Upper lobe of right lung (tissue), 1 donor: ENCODE results near the gene SIGLEC14. TPM values are rescaled to one million over a fixed set of nuclear protein-coding genes. Genes with fewer than 3 reads are reported as not detected.

Experiments
- ATAC-seq: fragments of 200-7000 bp; cut with Tn5 transposase; one replicate; pipeline ENCODE4 v1.9.1; 2020; ENCODE audit warnings: mild to moderate bottlenecking, moderate library complexity
- DNase-seq: peaks from one replicate; pipeline ENCODE4 v3.0.0-alpha.2; 2020
- H3K27ac ChIP-seq: fragments of 200-600 bp; one replicate; pipeline ENCODE4 v1.8.0; 2022
- H3K27me3 ChIP-seq: fragments of 200-600 bp; one replicate; pipeline ENCODE4 v1.8.0; 2022; ENCODE audit warnings: mild to moderate bottlenecking
- H3K36me3 ChIP-seq: fragments of 200-600 bp; one replicate; pipeline ENCODE4 v1.8.0; 2022
- H3K4me1 ChIP-seq: fragments of 200-600 bp; one replicate; pipeline ENCODE4 v1.8.0; 2022
- H3K4me3 ChIP-seq: fragments of 200-600 bp; one replicate; pipeline ENCODE4 v1.8.0; 2022; ENCODE audit warnings: mild to moderate bottlenecking
- H3K9me3 ChIP-seq: fragments of 200-600 bp; one replicate; pipeline ENCODE4 v1.8.0; 2022
- intact Hi-C: fragments of 100-400 bp; cut with DNase I; formaldehyde crosslinking; loops from one replicate; pipeline ENCODE4 v1.11.0; 2022
- microRNA-seq: library from miRNA; unstranded; fragments of <30 nt; microRNA quantifications from one replicate; pipeline ENCODE4 v1.2.0, GENCODE V29; 2020; ENCODE audit warnings: borderline microRNAs expressed
- total RNA-seq: library from RNA; stranded (reverse); fragmentation: NEBNext Ultra II Directional; extraction: Animal tissue kit (Norgen Biotek cat#: 25700); gene quantifications from one replicate; pipeline ENCODE4 v1.2.1, GENCODE V29; 2021
- TF ChIP-seq, protein P1 (sequence below): fragments of 200-600 bp; IDR thresholded peaks from one replicate; pipeline ENCODE4 v1.8.0; 2022; ENCODE audit warnings: antibody characterized with exemption
- donor health status: DM: no; HTN: yes; CAD: no; lungs with severe emphysema.

The SIGLEC14 gene
- total RNA-seq, 1 donor from 2014 or later = 11.8 TPM

DNA sequence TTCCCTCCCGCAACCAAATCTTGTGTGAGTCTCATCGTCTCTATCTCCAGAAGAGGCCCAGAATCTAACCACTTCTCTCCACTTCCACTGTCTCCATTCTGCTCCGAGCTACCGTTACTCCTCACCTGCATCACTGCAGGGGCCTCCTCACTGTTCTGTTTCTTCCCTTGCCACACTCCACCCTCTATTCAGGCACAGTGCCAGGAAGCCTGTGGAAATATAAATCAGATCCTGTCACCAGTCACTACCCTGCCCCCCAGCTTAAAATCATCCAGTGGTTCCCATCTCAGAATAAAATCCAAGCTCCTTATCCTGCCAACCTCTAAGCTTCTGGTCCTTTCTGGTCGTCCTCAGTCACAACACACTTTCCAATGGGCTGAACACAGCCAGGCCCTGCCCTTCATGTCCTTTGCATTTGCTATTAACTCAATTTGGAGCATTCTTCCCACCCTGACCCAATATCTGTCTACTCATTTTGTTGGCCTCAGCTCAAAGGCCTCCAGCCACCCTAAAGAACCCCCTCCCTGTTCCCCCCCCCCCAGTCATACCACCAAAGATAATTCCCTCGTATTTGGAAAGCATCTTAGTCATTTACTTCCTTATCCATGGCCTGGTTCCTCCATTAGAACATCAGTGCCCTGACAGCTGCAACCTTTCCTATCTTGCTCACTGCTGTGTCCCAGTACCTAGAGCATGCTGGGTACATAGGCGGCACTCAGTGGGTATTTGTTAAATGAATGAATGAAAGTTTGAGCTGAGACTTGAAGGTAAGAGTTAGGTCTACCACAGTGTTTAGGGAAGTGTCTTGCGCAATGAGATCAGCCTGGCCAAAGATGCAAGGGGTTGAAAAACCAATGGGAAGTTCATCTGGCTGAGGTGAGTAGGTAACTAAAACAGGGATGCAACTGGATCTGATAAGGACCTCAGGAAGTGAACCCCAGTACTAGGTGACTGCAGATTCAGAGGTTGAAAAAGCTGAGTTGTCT lies 51.1 kb downstream of the SIGLEC14 start:
- peak overlapping the region; percentile 75 for H3K4me3 ChIP-seq
- peaks cover 15% of the 10 kb centered on the region for H3K27me3 ChIP-seq
- no peak for DNase-seq
- intact Hi-C loops = no loop called here
- H3K4me1 ChIP-seq = peaks cover 13% of the 10 kb centered on the region
- H3K9me3 ChIP-seq = no peaks in the 10 kb centered on the region
- H3K27ac ChIP-seq = no peak overlapping the region
- no peak for ATAC-seq
- no peaks in the 10 kb centered on the region for H3K36me3 ChIP-seq
- TF ChIP-seq, protein P1, sequence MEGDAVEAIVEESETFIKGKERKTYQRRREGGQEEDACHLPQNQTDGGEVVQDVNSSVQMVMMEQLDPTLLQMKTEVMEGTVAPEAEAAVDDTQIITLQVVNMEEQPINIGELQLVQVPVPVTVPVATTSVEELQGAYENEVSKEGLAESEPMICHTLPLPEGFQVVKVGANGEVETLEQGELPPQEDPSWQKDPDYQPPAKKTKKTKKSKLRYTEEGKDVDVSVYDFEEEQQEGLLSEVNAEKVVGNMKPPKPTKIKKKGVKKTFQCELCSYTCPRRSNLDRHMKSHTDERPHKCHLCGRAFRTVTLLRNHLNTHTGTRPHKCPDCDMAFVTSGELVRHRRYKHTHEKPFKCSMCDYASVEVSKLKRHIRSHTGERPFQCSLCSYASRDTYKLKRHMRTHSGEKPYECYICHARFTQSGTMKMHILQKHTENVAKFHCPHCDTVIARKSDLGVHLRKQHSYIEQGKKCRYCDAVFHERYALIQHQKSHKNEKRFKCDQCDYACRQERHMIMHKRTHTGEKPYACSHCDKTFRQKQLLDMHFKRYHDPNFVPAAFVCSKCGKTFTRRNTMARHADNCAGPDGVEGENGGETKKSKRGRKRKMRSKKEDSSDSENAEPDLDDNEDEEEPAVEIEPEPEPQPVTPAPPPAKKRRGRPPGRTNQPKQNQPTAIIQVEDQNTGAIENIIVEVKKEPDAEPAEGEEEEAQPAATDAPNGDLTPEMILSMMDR = no peak

DNA sequence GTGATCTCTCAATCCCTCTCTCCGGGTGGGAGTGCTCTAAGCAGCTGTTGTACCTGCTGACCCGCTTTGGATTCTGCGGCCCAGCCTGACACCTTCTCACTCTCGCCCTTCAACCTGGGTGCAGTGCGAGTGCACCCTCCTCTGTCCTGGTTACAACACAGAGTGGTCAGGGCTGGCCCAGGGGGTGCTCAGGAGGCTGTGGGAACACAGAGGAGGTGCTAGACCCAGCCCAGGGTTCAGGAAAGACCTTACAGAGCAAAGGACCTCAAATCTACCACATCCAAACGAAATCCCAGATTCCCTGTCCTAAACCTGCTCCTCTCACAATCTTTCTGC lies 51.9 kb downstream of the SIGLEC14 start:
- peak; percentile 22 for ATAC-seq
- intact Hi-C loops = no loop called here
- no peak for DNase-seq
- Histone ChIP-seq H3K36me3 (no peaks in the 10 kb centered on the region), H3K4me1 (peaks cover 13% of the 10 kb centered on the region), H3K27ac (peak overlapping the region; percentile 56), H3K27me3 (peaks cover 10% of the 10 kb centered on the region), H3K9me3 (no peaks in the 10 kb centered on the region), H3K4me3 (peak overlapping the region; percentile 75)
- TF ChIP-seq, protein P1 = no peak

DNA sequence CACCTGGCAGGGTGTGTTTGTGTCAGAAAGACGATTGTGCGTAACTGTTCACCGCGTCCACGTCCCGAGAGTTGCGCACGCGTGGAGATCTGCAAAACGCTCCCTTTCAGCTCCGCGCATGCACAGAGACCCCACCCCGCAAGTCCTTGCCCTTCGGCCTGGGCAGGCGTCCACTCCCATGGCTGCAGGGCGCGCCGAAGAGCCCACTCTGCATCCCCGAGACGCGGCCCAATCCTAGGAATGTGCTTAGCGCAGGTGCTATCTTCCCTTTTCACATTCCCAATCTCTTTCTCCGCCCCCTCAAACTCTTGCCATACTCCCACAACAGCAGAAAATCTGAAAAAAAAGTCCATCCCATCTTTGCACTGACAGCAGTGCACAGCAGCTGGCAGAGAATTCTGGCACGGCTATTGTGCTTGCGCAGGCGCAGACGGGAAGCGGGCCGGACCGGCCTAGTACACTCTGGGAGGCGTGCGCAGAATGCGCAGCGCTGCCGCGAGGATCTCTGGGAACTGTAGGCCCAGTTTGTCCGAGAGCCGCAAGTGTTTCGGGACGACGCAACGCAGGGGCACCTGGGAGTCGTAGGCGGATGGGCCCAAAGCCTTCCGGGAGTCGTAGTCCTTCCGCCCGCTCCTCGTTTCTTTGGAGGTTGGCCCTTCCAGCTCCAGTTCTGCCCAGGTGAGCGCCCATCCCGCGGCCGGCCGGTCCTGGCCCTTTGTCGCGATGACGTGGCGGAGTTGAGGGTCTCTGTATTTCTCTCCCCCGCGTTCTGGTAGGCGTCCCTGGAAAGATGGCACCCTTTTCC lies 52.5 kb downstream of the SIGLEC14 start:
- ATAC-seq (peak; percentile 99), DNase-seq (peak; percentile 99)
- H3K27ac ChIP-seq = peak overlapping the region; percentile 56
- TF ChIP-seq, protein P1 = no peak
- intact Hi-C loops = no loop called here
- peaks cover 13% of the 10 kb centered on the region for H3K4me1 ChIP-seq
- H3K9me3 ChIP-seq = no peaks in the 10 kb centered on the region
- H3K27me3 ChIP-seq = peaks cover 10% of the 10 kb centered on the region
- H3K4me3 ChIP-seq = peak overlapping the region; percentile 75
- no peaks in the 10 kb centered on the region for H3K36me3 ChIP-seq

DNA sequence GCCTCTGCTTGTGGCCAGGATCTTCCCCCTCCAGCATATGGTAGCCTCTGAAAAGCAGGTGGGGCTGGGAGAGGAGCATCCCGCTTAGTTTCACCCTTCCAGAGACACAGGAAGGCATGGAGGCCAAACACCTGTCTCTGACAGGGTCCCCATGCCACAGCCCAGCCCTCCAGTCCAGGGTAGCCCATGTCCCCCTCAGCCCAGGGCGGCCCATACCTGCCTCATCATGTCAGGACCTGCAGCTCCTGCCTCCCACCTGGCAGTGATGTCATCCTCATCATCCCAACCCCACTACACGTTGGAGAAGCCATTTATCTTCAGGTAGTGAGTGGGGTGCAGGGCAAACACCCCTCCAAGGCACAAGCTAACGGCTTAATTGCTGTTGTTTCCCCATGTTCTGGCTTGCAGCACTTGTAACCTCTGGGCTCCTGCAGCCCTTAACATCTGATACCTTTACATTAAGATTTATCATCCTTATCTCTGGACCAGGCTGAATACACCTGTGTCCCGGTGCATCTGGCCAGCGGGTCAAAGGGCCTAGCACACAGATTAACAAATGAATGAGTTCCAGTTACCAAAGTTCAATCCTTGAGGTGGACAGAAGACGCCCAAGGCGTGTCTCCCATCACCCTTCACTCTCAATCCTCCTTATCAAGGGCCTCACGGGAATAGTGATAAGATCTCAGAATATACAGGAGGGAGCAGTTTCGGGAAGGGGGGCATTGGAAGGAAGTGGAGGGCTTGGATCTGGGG lies 53.3 kb downstream of the SIGLEC14 start:
- no peak for DNase-seq
- Histone ChIP-seq H3K4me3 (peak overlapping the region; percentile 75), H3K36me3 (no peaks in the 10 kb centered on the region), H3K9me3 (no peaks in the 10 kb centered on the region), H3K4me1 (peaks cover 13% of the 10 kb centered on the region), H3K27me3 (peaks cover 10% of the 10 kb centered on the region), H3K27ac (peak overlapping the region; percentile 39)
- TF ChIP-seq, protein P1 = no peak
- ATAC-seq = no peak
- intact Hi-C loops = no loop called here

Small RNA genes within 50 kb of the gene (microRNA-seq; reads per million reads assigned to microRNA genes)
- gene MIR125A (4,495 reads per million, percentile 94 among the genes with 10 or more reads in this experiment), gene MIR99B (3,360 reads per million, percentile 91 among the genes with 10 or more reads in this experiment), gene MIRLET7E (2,255 reads per million, percentile 89 among the genes with 10 or more reads in this experiment)

Other genes starting within 250 kb of the SIGLEC14 start
- gene SIGLEC10, start 229.2 kb downstream of the SIGLEC14 start, total RNA-seq = 12.6 TPM
- 2.1 TPM for gene SIGLEC8, start 188.4 kb downstream of the SIGLEC14 start, total RNA-seq
- gene CEACAM18, start 168.3 kb downstream of the SIGLEC14 start, total RNA-seq = not detected
- gene SIGLEC12, start 145.0 kb downstream of the SIGLEC14 start, total RNA-seq = 3.7 TPM
- 9.4 TPM for gene SIGLEC6, start 115.2 kb downstream of the SIGLEC14 start, total RNA-seq
- 13.8 TPM for gene ZNF175, start 75.5 kb downstream of the SIGLEC14 start, total RNA-seq
- 0.90 TPM for gene SIGLEC5, start 16.4 kb downstream of the SIGLEC14 start, total RNA-seq
- 24.0 TPM for gene SPACA6, start 46.5 kb upstream of the SIGLEC14 start, total RNA-seq
- 3.7 TPM for gene HAS1, start 77.2 kb upstream of the SIGLEC14 start, total RNA-seq
- gene FPR1, start 105.1 kb upstream of the SIGLEC14 start, total RNA-seq = 53.3 TPM
- gene FPR2, start 114.4 kb upstream of the SIGLEC14 start, total RNA-seq = 12.5 TPM
- 41.0 TPM for gene FPR3, start 148.3 kb upstream of the SIGLEC14 start, total RNA-seq
- gene ZNF577, start 241.1 kb upstream of the SIGLEC14 start, total RNA-seq = 9.4 TPM